Kidney epithelial cell (primary cell): ENCODE results near the gene PHF2. TPM values are rescaled to one million over a fixed set of nuclear protein-coding genes. Genes with fewer than 3 reads are reported as not detected.

Experiments used
- DNase-seq: peaks from one replicate; pipeline ENCODE4 v3.0.0-alpha.2; 2010; ENCODE audit warnings: low read depth
- H3K27me3 ChIP-seq: 2 replicates; pipeline ENCODE4 v1.6.0; 2011; ENCODE audit warnings: low read length; ENCODE audit not compliant: control insufficient read depth, insufficient read depth
- H3K36me3 ChIP-seq: 2 replicates; pipeline ENCODE4 v1.5.1; 2011; ENCODE audit warnings: low read length; ENCODE audit not compliant: control insufficient read depth, insufficient read depth
- H3K4me3 ChIP-seq: 2 replicates; pipeline ENCODE4 v1.5.1; 2011; ENCODE audit warnings: low read depth, mild to moderate bottlenecking, control low read depth, low read length
- total RNA-seq: library from RNA; depleted of rRNA; stranded (reverse); fragments of >200 nt; gene quantifications from 2 replicates; pipeline ENCODE4 v1.2.3, GENCODE V29; 2015
- TF ChIP-seq, protein P1 (sequence below): IDR thresholded peaks from 2 replicates; pipeline ENCODE4 v1.5.1; 2011; ENCODE audit warnings: mild to moderate bottlenecking, moderate library complexity, low read length, control low read depth, inconsistent platforms; ENCODE audit not compliant: insufficient read depth, poor library complexity, severe bottlenecking

Gene PHF2
- total RNA-seq, 1 donor from 2014 or later = 20.4 TPM

DNA sequence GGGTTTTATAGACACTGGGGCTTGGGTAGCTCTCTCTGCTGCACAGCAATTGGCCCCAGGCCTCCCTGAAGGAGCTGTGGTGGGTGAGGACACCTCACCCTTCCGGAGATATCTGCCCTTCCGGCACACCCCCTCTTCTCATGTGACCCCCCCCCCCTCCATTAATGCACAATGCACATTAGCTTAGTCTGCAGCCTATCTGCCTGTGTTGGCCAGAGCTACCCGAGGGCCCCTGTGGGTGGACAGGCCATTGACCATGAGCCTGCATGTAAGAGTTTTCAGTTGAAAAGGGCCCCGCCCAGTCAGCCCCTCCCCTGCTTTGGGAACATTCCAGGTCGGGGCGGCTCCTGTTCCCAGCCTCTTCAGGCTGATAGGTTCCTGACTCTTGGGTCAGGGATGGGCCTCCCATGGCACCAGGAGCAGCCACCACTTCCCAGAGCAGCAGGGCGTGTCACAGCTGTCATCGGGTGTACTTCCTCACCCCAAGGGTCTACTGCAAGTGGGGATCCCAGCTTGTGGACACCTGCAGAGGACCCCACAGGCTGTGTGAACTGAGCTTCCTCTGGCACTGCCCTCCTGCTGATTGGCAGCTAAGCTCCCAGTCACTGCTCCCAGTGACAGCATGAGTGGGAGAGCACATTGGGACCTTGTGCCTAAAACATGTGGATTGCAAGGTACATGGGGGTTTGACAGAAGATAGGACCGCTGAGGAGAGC, 17.8 kb downstream of the PHF2 start:
- TF ChIP-seq, protein P1, sequence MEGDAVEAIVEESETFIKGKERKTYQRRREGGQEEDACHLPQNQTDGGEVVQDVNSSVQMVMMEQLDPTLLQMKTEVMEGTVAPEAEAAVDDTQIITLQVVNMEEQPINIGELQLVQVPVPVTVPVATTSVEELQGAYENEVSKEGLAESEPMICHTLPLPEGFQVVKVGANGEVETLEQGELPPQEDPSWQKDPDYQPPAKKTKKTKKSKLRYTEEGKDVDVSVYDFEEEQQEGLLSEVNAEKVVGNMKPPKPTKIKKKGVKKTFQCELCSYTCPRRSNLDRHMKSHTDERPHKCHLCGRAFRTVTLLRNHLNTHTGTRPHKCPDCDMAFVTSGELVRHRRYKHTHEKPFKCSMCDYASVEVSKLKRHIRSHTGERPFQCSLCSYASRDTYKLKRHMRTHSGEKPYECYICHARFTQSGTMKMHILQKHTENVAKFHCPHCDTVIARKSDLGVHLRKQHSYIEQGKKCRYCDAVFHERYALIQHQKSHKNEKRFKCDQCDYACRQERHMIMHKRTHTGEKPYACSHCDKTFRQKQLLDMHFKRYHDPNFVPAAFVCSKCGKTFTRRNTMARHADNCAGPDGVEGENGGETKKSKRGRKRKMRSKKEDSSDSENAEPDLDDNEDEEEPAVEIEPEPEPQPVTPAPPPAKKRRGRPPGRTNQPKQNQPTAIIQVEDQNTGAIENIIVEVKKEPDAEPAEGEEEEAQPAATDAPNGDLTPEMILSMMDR = no peak
- DNase-seq = no peak
- Histone ChIP-seq H3K4me3 (no peak overlapping the region), H3K27me3 (no peaks in the 10 kb centered on the region), H3K36me3 (no peaks in the 10 kb centered on the region)

DNA sequence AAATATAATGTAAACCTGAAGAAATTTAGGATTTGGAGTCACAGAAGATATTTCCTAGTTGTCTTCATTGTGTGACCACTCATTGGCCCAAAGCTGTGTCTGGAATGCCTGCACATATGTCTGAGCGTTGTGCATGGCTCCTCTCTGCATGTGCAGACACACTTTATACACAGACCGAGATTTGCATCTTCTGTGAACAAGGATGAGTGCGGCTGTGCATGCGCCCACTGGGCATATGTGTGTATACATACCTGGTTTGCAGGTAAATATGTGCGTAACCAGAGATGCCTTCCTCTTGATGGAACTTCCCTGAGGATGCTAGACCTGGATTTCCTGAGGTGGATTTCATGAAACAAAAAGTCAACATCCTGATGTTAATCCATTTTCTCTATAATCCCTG, 19.1 kb downstream of the PHF2 start:
- Histone ChIP-seq H3K36me3 (no peaks in the 10 kb centered on the region), H3K4me3 (no peak overlapping the region), H3K27me3 (no peaks in the 10 kb centered on the region)
- TF ChIP-seq, protein P1 = no peak
- no peak for DNase-seq

DNA sequence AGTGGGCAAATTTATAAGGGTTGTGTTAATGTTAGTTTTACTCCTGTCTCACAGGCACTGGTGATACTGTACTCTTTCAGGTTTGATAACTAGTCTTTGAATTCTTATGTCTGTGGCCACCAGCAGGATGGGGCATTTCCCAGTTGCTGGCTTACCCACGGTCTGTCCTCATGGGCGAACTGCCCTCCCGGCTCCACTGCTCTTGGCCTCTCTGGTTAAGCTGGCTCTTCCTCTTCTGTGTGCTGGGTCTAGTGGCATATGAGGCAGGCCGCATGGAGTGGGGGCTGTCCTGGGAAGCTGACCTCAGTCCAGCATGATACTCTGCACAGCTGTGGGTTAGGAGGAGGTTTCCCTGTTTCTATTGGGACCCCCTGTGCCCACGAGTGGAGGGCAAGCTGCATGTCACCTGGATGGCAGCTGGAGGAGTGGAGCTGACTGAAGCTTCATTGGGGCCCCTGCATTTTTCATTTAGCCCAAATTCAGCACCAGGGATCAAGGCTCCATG, 19.5 kb downstream of the PHF2 start:
- no peak overlapping the region for H3K4me3 ChIP-seq
- H3K27me3 ChIP-seq = no peaks in the 10 kb centered on the region
- TF ChIP-seq, protein P1 = no peak
- no peak for DNase-seq
- H3K36me3 ChIP-seq = no peaks in the 10 kb centered on the region

DNA sequence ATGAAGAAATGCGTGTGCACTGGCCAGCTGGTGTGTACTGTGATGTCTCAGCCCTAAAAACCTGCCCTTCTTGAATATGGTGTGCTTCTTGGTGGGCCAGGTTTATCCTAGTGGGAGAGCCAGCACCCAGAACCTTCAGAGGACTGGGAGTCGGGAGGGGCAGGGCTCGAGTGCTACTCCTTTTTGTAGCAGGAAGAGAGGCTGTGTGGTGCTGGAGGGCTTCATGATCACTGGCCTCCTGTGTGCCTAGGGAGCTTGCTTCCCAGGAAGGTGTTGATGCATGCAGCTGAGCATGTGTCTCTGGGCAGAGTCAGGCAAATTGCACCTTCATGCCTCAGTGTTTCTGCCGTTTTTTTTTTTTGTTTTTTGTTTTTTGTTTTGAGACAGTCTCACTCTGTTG, 20.0 kb downstream of the PHF2 start:
- H3K36me3 ChIP-seq = no peaks in the 10 kb centered on the region
- TF ChIP-seq, protein P1 = no peak
- no peaks in the 10 kb centered on the region for H3K27me3 ChIP-seq
- no peak for DNase-seq
- H3K4me3 ChIP-seq = no peak overlapping the region

GRCh38 chr9:93597142-93597706, 20.8 kb downstream of the PHF2 start:
- no peaks in the 10 kb centered on the region for H3K27me3 ChIP-seq
- no peak overlapping the region for H3K4me3 ChIP-seq
- no peak for DNase-seq
- TF ChIP-seq, protein P1 = no peak
- no peaks in the 10 kb centered on the region for H3K36me3 ChIP-seq
